ENCODE data around the gene MRPS12. TPM values are rescaled to one million over a fixed set of nuclear protein-coding genes. Genes with fewer than 3 reads are reported as not detected.

Gene MRPS12
- total RNA-seq, 1 donor = 24.6 TPM

DNA sequence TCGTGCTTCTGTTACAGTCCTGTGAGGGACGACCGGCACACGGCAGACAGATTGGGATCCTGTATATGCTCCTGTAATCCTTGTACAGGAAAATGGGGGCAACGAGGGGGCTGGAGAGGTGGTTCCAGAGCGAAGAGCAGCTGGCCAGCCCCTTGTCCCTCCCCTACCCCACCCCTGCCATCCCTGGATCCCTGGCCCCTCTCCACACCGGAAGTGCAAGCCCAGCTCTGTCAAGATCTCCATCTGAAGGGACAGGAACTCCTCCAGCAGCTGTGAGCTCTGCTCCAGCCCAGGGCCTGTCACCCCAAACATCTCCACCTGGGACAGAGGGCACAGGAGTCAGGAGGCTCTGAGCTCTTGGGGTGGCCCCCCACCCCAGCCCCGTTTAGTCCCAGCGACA is 13.2 kb upstream of the MRPS12 start:
- no peak for TF ChIP-seq CTCF (IDR thresholded peaks at IDR 0.05; ENCODE audit: insufficient read depth, low read depth, low read length)
- H3K4me3 ChIP-seq (ENCODE audit: low read depth, low read length) = no peak overlapping the region
- DNase-seq (ENCODE audit: low read depth) = no peak

GRCh38 chr19:38917921-38918491 is 12.7 kb upstream of the MRPS12 start:
- H3K4me3 ChIP-seq (ENCODE audit: low read depth, low read length) = no peak overlapping the region
- DNase-seq (ENCODE audit: low read depth) = peak; percentile 30
- TF ChIP-seq CTCF (IDR thresholded peaks at IDR 0.05; ENCODE audit: insufficient read depth, low read depth, low read length) = peak; percentile 38

- DNase-seq (ENCODE audit: low read depth) = no peak
- no peak for TF ChIP-seq CTCF (IDR thresholded peaks at IDR 0.05; ENCODE audit: insufficient read depth, low read depth, low read length)
Measured at GRCh38 chr19:38918526-38918925, 12.2 kb upstream of the MRPS12 start.

DNA sequence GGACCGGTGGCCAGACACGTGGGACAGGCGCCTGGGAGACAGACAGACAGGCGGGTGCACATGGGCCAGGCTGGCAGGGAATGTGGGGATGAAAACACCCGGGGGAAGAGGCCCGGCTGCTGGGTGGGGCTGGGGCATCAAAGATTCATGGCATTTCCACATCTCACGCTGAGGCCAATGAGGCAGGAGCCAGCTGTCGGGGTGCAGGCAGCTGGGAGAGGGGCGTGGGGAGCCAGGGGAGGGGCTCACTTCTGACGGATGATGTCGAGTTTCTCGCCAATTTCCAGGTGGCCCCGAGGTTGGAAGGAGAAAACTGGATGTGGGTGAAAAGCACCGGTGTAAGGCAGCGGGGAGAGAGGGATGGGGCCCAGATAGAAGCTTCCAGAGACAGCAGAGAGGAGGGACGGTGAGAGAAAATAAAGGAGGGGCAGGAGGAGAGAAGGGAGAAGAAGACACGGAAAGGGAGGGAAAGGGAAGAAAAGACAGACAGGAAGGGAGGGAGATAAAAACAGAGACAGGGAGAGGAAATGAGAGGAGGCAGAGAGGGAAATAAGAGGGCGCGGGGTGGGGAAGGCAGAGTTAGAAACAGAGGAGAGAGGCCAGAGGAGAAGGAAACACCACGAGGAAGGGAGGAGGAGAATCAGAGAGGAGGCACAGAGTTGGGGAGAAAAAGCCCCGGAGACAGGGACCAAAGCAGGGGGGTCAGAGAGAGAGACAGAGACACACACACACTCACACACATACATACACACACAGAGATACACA is 10.7 kb upstream of the MRPS12 start:
- no peak for DNase-seq (ENCODE audit: low read depth)
- TF ChIP-seq CTCF (IDR thresholded peaks at IDR 0.05; ENCODE audit: insufficient read depth, low read depth, low read length) = no peak
- H3K4me3 ChIP-seq (ENCODE audit: low read depth, low read length) = no peak overlapping the region

More at GRCh38 chr19:38918526-38918925, 12.2 kb upstream of the MRPS12 start:
- H3K4me3 ChIP-seq (ENCODE audit: low read depth, low read length) = no peak overlapping the region

GRCh38 chr19:38920602-38921419 is 9.9 kb upstream of the MRPS12 start:
- no peak for DNase-seq (ENCODE audit: low read depth)
- no peak overlapping the region for H3K4me3 ChIP-seq (ENCODE audit: low read depth, low read length)
- TF ChIP-seq CTCF (IDR thresholded peaks at IDR 0.05; ENCODE audit: insufficient read depth, low read depth, low read length) = no peak

DNA sequence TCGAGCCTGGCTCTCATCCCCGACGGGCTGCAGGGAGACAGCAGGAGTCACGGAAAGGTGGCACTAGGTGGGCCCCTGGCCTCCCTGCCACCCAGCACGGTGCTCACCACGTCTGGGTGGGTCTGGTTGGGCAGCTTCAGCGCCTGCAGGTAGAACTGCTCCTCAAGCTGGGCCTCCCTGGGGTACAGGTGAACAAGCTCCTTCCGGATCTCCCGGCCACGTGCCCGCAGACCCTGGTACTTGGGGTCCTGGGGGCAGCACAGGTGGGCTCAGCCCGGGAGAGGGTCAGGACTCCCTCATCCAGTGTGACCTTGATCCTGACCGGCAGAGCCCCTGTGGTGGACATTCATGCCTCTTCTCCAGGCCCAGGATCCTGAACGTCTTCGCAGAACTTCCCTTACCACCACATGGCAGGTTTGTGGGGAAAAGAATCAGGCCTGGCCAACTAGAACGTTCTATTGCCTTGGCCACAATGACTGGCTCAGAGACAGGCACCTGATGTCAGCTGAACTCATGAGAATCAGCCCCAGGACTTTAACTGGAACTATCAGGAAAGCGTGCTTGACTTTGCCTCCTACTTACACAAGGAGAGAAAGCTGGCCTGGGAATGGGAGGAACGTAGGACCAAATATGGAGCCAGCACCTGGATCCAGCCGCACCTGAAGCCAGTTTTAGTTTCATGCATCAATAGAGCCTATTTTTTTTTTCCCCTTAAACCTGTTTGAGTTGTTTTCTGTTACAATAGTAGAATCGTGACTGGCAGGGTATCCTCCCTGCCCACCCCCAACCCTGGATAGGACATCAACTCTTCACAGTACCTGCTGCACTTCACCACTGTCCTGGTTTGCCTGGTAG is 9.1 kb upstream of the MRPS12 start:
- DNase-seq (ENCODE audit: low read depth) = no peak
- no peak overlapping the region for H3K4me3 ChIP-seq (ENCODE audit: low read depth, low read length)
- no peak for TF ChIP-seq CTCF (IDR thresholded peaks at IDR 0.05; ENCODE audit: insufficient read depth, low read depth, low read length)
